Measurements from ENCODE around the gene ATP8A2. TPM values are rescaled to one million over a fixed set of nuclear protein-coding genes. Genes with fewer than 3 reads are reported as not detected.

ATP8A2 gene
- total RNA-seq, 1 donor from 2014 or later, result 1.9 TPM

DNA sequence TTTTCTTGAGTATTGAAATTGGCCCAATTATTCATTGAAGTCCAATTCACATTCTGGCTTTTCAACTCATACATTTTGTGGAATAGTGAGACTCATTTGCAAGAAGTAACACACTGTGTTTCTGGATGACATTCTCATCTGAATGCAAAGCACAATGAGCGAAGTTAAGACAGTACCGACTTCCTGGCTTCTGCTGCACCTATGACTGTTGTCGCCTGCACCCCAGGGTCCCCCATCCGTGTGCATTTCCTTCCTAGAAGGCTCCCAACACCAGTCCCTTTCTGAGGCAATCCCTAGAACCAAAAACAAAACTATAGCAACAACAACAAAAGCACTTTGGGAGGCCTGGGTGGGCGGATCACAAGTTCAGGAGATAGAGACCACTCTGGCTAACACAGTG is 496.7 kb downstream of the ATP8A2 start:
- Histone ChIP-seq H3K4me1 (no peaks in the 10 kb centered on the region), H3K4me3 (no peak overlapping the region), H3K27ac (no peak overlapping the region), H3K9me3 (no peaks in the 10 kb centered on the region), H3K27me3 (no peaks in the 10 kb centered on the region), H3K36me3 (no peaks in the 10 kb centered on the region)
- TF ChIP-seq, protein P1, sequence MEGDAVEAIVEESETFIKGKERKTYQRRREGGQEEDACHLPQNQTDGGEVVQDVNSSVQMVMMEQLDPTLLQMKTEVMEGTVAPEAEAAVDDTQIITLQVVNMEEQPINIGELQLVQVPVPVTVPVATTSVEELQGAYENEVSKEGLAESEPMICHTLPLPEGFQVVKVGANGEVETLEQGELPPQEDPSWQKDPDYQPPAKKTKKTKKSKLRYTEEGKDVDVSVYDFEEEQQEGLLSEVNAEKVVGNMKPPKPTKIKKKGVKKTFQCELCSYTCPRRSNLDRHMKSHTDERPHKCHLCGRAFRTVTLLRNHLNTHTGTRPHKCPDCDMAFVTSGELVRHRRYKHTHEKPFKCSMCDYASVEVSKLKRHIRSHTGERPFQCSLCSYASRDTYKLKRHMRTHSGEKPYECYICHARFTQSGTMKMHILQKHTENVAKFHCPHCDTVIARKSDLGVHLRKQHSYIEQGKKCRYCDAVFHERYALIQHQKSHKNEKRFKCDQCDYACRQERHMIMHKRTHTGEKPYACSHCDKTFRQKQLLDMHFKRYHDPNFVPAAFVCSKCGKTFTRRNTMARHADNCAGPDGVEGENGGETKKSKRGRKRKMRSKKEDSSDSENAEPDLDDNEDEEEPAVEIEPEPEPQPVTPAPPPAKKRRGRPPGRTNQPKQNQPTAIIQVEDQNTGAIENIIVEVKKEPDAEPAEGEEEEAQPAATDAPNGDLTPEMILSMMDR (IDR thresholded peaks at IDR 0.05), result no peak
- ATAC-seq (no peak), DNase-seq (no peak)
- intact Hi-C loops (cut with DNase I), result no loop called here

DNA sequence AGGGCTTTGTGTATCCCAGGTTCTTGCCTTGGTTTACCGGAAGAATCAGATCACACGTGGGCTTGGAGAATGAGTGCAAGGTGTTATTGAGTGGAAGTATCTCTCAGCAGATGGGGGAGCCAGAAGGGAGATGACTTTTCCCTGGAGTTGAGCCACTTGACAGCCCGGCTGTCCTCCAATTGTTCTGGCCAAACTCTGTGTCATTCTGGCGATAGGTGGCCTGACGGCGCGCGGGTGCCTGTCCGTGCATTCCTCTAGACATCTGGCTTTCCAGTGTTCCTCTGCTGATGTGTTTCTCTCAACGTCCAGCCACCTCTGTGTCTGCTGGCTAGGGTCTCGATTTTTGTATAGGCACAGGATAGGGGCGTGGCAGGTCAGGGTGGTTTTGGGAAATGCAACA is 498.2 kb downstream of the ATP8A2 start:
- TF ChIP-seq, protein P1 (IDR thresholded peaks at IDR 0.05), result no peak
- no peak for DNase-seq
- Histone ChIP-seq H3K36me3 (no peaks in the 10 kb centered on the region), H3K9me3 (no peaks in the 10 kb centered on the region), H3K27ac (no peak overlapping the region), H3K4me3 (no peak overlapping the region), H3K4me1 (no peaks in the 10 kb centered on the region), H3K27me3 (no peaks in the 10 kb centered on the region)
- intact Hi-C loops (cut with DNase I), result no loop called here
- no peak for ATAC-seq

DNA sequence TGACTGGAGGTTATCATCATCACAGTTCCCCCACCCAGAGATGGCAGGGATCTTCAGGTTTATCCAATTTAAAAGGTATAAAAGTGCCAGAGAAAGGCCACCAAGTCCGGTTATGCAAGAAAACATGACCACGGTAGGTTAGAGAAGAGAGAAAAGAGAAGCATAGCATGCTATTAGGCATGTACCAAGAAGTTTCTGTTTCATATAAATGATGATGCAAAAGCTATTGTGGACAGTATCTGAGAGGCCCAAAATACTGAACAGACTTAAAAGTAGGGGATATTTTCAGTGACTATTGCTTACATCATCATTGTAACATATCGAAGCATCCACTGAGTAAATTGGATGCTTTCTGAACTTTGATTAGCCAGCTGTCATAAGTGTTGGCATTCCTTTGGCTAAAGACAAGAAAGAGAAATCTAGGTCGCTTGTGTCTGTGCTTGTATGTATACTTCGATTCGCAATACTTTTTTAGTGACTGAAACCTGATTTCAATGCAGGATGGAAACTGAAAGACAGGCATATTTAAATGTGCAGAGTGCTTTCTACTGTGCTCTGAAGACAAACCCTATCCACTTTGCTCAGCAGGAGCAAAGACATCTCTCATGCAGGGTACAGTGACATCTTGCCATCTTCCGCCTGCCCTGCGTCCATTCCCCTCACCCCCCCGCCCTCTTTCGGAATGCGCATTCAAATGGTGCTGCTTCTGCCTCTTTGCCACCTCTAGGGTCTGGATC is 499.8 kb downstream of the ATP8A2 start:
- no peak overlapping the region for H3K27ac ChIP-seq
- H3K9me3 ChIP-seq, result no peaks in the 10 kb centered on the region
- TF ChIP-seq, protein P1 (IDR thresholded peaks at IDR 0.05), result no peak
- ATAC-seq (no peak), DNase-seq (no peak)
- intact Hi-C loops (cut with DNase I), result no loop called here
- no peaks in the 10 kb centered on the region for H3K27me3 ChIP-seq
- H3K36me3 ChIP-seq, result no peaks in the 10 kb centered on the region
- no peaks in the 10 kb centered on the region for H3K4me1 ChIP-seq
- H3K4me3 ChIP-seq, result no peak overlapping the region

DNA sequence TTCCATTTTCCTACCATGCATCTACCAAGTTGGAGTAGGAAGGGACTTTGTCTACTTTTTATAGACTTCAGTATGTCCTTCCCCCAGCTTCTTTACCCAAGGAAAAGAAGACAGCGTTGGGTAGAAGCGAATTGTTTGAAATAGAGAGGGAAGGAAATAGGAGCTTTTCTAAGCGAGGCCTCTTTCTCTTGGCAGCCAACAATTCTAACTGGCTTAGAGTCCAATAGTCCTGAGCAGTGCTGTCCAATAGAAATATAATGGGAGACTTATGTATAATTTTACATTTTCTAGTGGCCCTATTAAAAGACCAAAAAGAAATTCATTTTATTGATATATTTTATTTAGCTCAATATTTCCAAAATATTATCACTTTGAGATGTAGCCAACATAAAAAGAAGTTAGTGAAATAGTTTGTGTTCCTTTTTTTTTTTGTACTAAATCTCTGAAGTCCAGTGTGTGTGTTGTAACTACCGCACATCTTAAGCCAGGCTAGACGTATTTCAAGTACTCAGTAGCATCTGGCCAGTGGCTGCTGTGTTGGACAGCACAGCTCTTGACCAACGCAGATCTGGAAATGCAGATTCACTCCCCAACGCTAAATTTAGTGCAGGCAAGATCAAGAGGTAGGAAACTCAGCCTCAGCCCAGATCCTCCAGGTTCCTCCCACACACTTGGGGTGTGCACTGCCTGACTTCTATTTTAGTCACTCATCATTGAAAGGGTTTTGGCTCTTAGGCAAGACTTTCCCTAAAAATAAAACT is 500.9 kb downstream of the ATP8A2 start:
- no peaks in the 10 kb centered on the region for H3K36me3 ChIP-seq
- DNase-seq, result no peak
- H3K4me3 ChIP-seq, result no peak overlapping the region
- no peaks in the 10 kb centered on the region for H3K4me1 ChIP-seq
- H3K27me3 ChIP-seq, result no peaks in the 10 kb centered on the region
- peak; percentile 47 for ATAC-seq
- intact Hi-C loops (cut with DNase I), result no loop called here
- TF ChIP-seq, protein P1 (IDR thresholded peaks at IDR 0.05), result no peak
- H3K9me3 ChIP-seq, result no peaks in the 10 kb centered on the region
- no peak overlapping the region for H3K27ac ChIP-seq

DNA sequence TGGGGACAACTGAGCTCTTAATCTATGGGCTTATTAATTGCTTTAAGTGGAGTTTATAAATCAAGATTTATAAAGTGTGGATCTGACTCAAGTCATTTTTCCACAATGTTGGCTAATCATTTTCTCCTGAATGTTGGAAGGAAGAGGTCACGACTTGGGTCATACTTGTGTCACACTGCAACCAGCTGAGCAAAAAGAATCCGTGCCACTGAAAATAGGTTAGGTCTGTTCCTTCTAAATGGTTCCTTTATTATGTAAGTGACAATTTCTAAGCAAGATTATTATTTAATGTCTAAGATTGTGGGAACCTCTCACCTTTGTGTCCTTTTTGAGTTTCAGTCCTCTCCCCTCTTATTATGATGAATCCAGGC is 501.5 kb downstream of the ATP8A2 start:
- Histone ChIP-seq H3K27me3 (no peaks in the 10 kb centered on the region), H3K4me3 (no peak overlapping the region), H3K4me1 (no peaks in the 10 kb centered on the region), H3K9me3 (no peaks in the 10 kb centered on the region), H3K27ac (no peak overlapping the region), H3K36me3 (no peaks in the 10 kb centered on the region)
- ATAC-seq, result no peak
- intact Hi-C loops (cut with DNase I), result no loop called here
- no peak for DNase-seq
- TF ChIP-seq, protein P1 (IDR thresholded peaks at IDR 0.05), result no peak

Data from upper lobe of right lung (tissue), 1 donor.